Gastroesophageal sphincter (tissue), 3 donors: ENCODE measurements around the gene S100A4.

Experiments used
- CTCF ChIP-seq, 4 experiments: fragments of 200-600 bp in 2 of 4; fragments of 450-650 bp in 2 of 4; sonication (generic) in 1 of 4; IDR thresholded peaks; one replicate each; pipeline ENCODE4 v1.5.1; 2017 to 2019; ENCODE audit warnings: antibody characterized with exemption in 4 of 4, mild to moderate bottlenecking in 2 of 4, moderate library complexity in 2 of 4
- EP300 ChIP-seq: sonication (generic); formaldehyde crosslinking; IDR thresholded peaks from one replicate; pipeline ENCODE4 v1.6.1; 2017; ENCODE audit warnings: antibody characterized with exemption, mild to moderate bottlenecking
- POLR2A ChIP-seq, 2 donors: fragments of 450-650 bp; IDR thresholded peaks; one replicate each; pipeline ENCODE4 v1.6.1; 2017; ENCODE audit warnings: antibody characterized with exemption in 2 of 2, mild to moderate bottlenecking in 2 of 2, moderate library complexity in 1 of 2
- POLR2AphosphoS5 ChIP-seq: sonication (generic); formaldehyde crosslinking; IDR thresholded peaks from one replicate; pipeline ENCODE4 v1.6.1; 2017; ENCODE audit warnings: antibody characterized with exemption

GRCh38 chr1:153577624-153578051, 32.0 kb upstream of the S100A4 start:
- TF ChIP-seq CTCF (IDR thresholded peaks at IDR 0.05) = no peak
- no peak for TF ChIP-seq POLR2A (IDR thresholded peaks at IDR 0.05)
- no peak for TF ChIP-seq POLR2AphosphoS5
- no peak for TF ChIP-seq EP300
